Superior temporal gyrus (tissue), 1 donor: Measurements from ENCODE around the gene INCENP.

Source experiments
- DNase-seq: peaks from one replicate; pipeline ENCODE4 v3.0.0-alpha.2; 2016; ENCODE audit errors: extremely low spot score

INCENP gene

GRCh38 chr11:62141111-62142042, 17.6 kb downstream of the INCENP start:
- DNase-seq: no peak

GRCh38 chr11:62142043-62142375, 18.2 kb downstream of the INCENP start:
- DNase-seq: no peak

- DNase-seq: no peak
These were observed 19.1 kb downstream of the INCENP start for GRCh38 chr11:62142921-62143320.

GRCh38 chr11:62143727-62144126, 19.9 kb downstream of the INCENP start:
- no peak for DNase-seq

GRCh38 chr11:62144641-62145255, 20.9 kb downstream of the INCENP start:
- no peak for DNase-seq

GRCh38 chr11:62145261-62145871, 21.6 kb downstream of the INCENP start:
- DNase-seq: no peak

- no peak for DNase-seq
These were observed 22.8 kb downstream of the INCENP start for GRCh38 chr11:62146476-62147200.

- no peak for DNase-seq
These were observed 23.7 kb downstream of the INCENP start for GRCh38 chr11:62147545-62147944.

GRCh38 chr11:62148271-62148980, 24.6 kb downstream of the INCENP start:
- DNase-seq: no peak

- DNase-seq: no peak
These were observed 26.4 kb downstream of the INCENP start for GRCh38 chr11:62149986-62150886.

GRCh38 chr11:62150887-62151736, 27.3 kb downstream of the INCENP start:
- DNase-seq: no peak

- no peak for DNase-seq
These were observed 27.9 kb downstream of the INCENP start for GRCh38 chr11:62151737-62152102.

- DNase-seq: no peak
These were observed 28.7 kb downstream of the INCENP start for GRCh38 chr11:62152245-62153086.

- DNase-seq: no peak
These were observed 29.2 kb downstream of the INCENP start for GRCh38 chr11:62153087-62153395.

- DNase-seq: no peak
These were observed 29.8 kb downstream of the INCENP start for GRCh38 chr11:62153617-62154016.

- no peak for DNase-seq
These were observed 33.8 kb downstream of the INCENP start for GRCh38 chr11:62157603-62158002.

- DNase-seq: no peak
These were observed 42.6 kb downstream of the INCENP start for GRCh38 chr11:62166371-62166770.

GRCh38 chr11:62169448-62169847, 45.6 kb downstream of the INCENP start:
- no peak for DNase-seq

GRCh38 chr11:62169935-62170334, 46.1 kb downstream of the INCENP start:
- no peak for DNase-seq
